Adrenal gland (tissue), 12 donors: ENCODE results near the gene DLGAP1. TPM values are rescaled to one million over a fixed set of nuclear protein-coding genes. Genes with fewer than 3 reads are reported as not detected.

Experiments used
- DNase-seq, 7 donors: peaks; one replicate each; pipeline ENCODE4 v3.0.0-alpha.2; 2019 to 2020
- H3K27ac ChIP-seq, 5 donors: fragments of 200-600 bp; sonication (generic) in 4 of 5; 1 replicate in 3 of 5; 2 replicates in 2 of 5; pipeline versions ENCODE4 v1.5.1 to v1.8.0; 2016 to 2020; ENCODE audit warnings: mild to moderate bottlenecking in 1 of 5
- H3K27me3 ChIP-seq: fragments of 200-600 bp; 2 replicates; pipeline ENCODE4 v1.8.0; 2021
- H3K36me3 ChIP-seq, 2 donors: fragments of 200-600 bp; replicated peaks in 1 of 2; 1 replicate in 1 of 2; 2 replicates in 1 of 2; pipeline versions ENCODE4 v1.5.1 to v1.8.0; 2018 to 2022
- H3K4me1 ChIP-seq, 2 donors: fragments of 200-600 bp; replicated peaks in 1 of 2; 1 replicate in 1 of 2; 2 replicates in 1 of 2; pipeline versions ENCODE4 v1.5.1 to v1.8.0; 2018 to 2021
- H3K4me3 ChIP-seq, 4 donors: fragments of 200-600 bp; sonication (generic) in 3 of 4; one replicate each; pipeline ENCODE4 v1.5.1; 2016 to 2018
- H3K9me3 ChIP-seq, 3 donors: fragments of 200-600 bp; sonication (generic) in 1 of 3; replicated peaks in 1 of 3; 1 replicate in 2 of 3; 2 replicates in 1 of 3; pipeline versions ENCODE4 v1.5.1 to v1.8.0; 2016 to 2021
- POLR2A ChIP-seq, 2 donors: fragments of 450-650 bp; IDR thresholded peaks; one replicate each; pipeline ENCODE4 v1.6.1; 2017; ENCODE audit warnings: antibody characterized with exemption in 2 of 2, mild to moderate bottlenecking in 2 of 2, moderate library complexity in 1 of 2
- WGBS, 4 donors: extraction: QIAGEN DNeasy Blood & Tissue Kit in 2 of 4; methylation state at CpG; one replicate each; pipeline versions ENCODE4 v1.1.5 to v1.1.7; 2013 to 2017; 5-methylcytosine and 5-hydroxymethylcytosine counted together
- intact Hi-C, 2 donors: fragments of 100-400 bp; cut with DNase I; formaldehyde crosslinking; loops; one replicate each; pipeline versions ENCODE4 v1.14.1 to v1.15.0; 2022 to 2023
- microRNA-seq, 3 donors: library from miRNA; unstranded; fragments of <30 nt; microRNA quantifications; one replicate each; pipeline ENCODE4, GENCODE V29; 2017 to 2020
- polyA plus RNA-seq, 3 donors: library from polyadenylated mRNA; stranded (reverse); fragments of 200-250 nt in 2 of 3; fragments of 350-450 nt in 1 of 3; fragmentation: Illumina TruSeq in 1 of 3; extraction: RNeasy Lipid Tissue Mini Kit (QIAGEN cat#74804) in 1 of 3; gene quantifications; one replicate each; pipeline ENCODE4 v1.2.3, GENCODE V29; 2013 to 2014
- small RNA-seq, 2 donors: library from RNA; depleted of rRNA; stranded (forward); fragments of <200 nt; gene quantifications; one replicate each; pipeline ENCODE3, GENCODE V24; 2016
- total RNA-seq, 9 donors: library from RNA; depleted of rRNA in 4 of 9; stranded (reverse); fragments of >200 nt in 4 of 9; fragments of 120-200 nt in 1 of 9; fragmentation: NEBNext Ultra II Directional in 1 of 9; extraction: Animal tissue kit (Norgen Biotek cat#: 25700) in 1 of 9; gene quantifications; one replicate each; pipeline versions ENCODE4 v1.1.0 to v1.2.4, GENCODE V29; 2013 to 2023
- TF ChIP-seq, protein P1 (sequence below), 6 experiments: fragments of 450-650 bp in 4 of 6; fragments of 200-600 bp in 2 of 6; sonication (generic) in 1 of 6; IDR thresholded peaks; 1 replicate in 5 of 6; 2 replicates in 1 of 6; pipeline versions ENCODE4 v1.5.1 to v1.8.0; 2016 to 2021; ENCODE audit warnings: antibody characterized with exemption in 6 of 6, mild to moderate bottlenecking in 2 of 6, moderate library complexity in 1 of 6
- donor health status: healthy with polysubstance abuse.
- donor health status: Bipolar disorder and iron deficiency.
- donor health status: DM: yes; HTN: yes; CAD: no.
- donor health status: DM: no; HTN: no; CAD: no.
- donor health status: DM: no; HTN: no; CAD: no.
- donor health status: DM: yes; HTN: yes; CAD: no.

The DLGAP1 gene
- total and polyA plus RNA-seq, 12 donors, result 1.7 to 30.9 (median 12.9) TPM

DNA sequence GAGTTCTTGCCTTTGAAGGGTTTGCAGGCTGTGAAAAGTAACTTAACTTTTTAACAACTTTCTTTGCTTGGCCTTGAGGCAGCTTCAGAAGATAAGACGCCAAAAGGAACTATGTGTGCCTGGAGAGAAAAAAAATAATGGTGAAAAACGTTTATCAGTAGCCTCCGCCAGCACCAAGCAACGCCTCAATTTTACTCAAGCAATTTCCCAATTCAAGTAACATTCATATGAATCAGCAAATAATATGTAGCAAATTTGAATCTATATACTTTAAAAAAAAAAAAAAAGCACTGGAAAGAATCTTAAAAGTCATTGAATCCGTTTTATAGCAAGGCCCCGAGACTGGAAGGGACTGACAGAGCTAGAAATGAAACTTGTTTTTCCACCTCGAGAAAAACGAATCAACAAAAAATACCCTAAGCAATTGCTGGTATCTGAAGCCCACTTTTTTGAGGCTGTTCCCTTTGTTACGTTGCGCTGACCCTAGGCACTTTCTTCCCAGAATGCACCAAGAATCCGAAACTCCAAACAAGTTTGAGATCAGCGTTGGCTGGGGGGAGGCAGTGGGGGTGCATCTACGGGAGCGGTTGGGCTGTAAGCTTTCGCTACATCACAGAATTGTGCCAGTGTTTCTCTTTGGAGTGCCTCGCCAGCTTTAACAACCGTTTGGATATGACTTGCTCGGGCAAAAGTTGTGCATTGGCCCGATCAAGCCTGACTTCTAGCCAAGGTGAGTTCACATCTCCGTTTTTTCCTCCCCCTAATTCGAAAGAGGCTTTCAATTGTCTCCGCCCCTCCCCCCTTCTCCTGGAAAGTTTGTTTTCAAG is 1007.8 kb downstream of the DLGAP1 start:
- H3K9me3 ChIP-seq, result no peaks in the 10 kb centered on the region
- H3K27ac ChIP-seq, result peak overlapping the region; percentile 96 to 99 (median 97)
- intact Hi-C loops, result no loop called here
- peak in 5 of 7 donors; percentile 61 to 78 (median 70) for DNase-seq
- no peak for TF ChIP-seq POLR2A (IDR thresholded peaks at IDR 0.05)
- TF ChIP-seq, protein P1, sequence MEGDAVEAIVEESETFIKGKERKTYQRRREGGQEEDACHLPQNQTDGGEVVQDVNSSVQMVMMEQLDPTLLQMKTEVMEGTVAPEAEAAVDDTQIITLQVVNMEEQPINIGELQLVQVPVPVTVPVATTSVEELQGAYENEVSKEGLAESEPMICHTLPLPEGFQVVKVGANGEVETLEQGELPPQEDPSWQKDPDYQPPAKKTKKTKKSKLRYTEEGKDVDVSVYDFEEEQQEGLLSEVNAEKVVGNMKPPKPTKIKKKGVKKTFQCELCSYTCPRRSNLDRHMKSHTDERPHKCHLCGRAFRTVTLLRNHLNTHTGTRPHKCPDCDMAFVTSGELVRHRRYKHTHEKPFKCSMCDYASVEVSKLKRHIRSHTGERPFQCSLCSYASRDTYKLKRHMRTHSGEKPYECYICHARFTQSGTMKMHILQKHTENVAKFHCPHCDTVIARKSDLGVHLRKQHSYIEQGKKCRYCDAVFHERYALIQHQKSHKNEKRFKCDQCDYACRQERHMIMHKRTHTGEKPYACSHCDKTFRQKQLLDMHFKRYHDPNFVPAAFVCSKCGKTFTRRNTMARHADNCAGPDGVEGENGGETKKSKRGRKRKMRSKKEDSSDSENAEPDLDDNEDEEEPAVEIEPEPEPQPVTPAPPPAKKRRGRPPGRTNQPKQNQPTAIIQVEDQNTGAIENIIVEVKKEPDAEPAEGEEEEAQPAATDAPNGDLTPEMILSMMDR (IDR thresholded peaks at IDR 0.05), result no peak
- H3K4me1 ChIP-seq, result peaks cover 11 to 17% of the 10 kb centered on the region in 2 donors
- peak overlapping the region; percentile 16 to 95 (median 46) for H3K4me3 ChIP-seq
- no peaks in the 10 kb centered on the region for H3K27me3 ChIP-seq
- 3% methylated on average over 18 to 22 of the region's 22 CpGs for WGBS, 4 donors
- H3K36me3 ChIP-seq, result no peaks in the 10 kb centered on the region

Small RNA genes lying within 50 kb of the gene (microRNA-seq; reads per million reads assigned to microRNA genes)
- gene MIR6718, result 0.28 to 0.45 (median 0.38) reads per million in 3 donors

Small RNA genes lying within 50 kb of the gene (small RNA-seq; reads per million reads assigned to genes)
- 0 reads per million in 2 donors for gene AP005208.1
- 0 reads per million in 2 donors for gene AP005403.1
- 0 reads per million in 2 donors for gene MIR6718
- 0 reads per million in 2 donors for gene RN7SL39P
- 0 reads per million in 2 donors for gene RNU6-831P
